Fibroblast of gingiva (primary cell): Measurements from ENCODE around the gene LTBP4.
"Not testable (repeated sequence)": the region's sequence is repeated elsewhere in the genome, so short reads cannot be mapped to it uniquely, and the experiment has no call there.

Experiments
- DNase-seq: peaks from one replicate; pipeline ENCODE4 v3.0.0-alpha.2; 2011; ENCODE audit warnings: low read depth

The LTBP4 gene, protein sequence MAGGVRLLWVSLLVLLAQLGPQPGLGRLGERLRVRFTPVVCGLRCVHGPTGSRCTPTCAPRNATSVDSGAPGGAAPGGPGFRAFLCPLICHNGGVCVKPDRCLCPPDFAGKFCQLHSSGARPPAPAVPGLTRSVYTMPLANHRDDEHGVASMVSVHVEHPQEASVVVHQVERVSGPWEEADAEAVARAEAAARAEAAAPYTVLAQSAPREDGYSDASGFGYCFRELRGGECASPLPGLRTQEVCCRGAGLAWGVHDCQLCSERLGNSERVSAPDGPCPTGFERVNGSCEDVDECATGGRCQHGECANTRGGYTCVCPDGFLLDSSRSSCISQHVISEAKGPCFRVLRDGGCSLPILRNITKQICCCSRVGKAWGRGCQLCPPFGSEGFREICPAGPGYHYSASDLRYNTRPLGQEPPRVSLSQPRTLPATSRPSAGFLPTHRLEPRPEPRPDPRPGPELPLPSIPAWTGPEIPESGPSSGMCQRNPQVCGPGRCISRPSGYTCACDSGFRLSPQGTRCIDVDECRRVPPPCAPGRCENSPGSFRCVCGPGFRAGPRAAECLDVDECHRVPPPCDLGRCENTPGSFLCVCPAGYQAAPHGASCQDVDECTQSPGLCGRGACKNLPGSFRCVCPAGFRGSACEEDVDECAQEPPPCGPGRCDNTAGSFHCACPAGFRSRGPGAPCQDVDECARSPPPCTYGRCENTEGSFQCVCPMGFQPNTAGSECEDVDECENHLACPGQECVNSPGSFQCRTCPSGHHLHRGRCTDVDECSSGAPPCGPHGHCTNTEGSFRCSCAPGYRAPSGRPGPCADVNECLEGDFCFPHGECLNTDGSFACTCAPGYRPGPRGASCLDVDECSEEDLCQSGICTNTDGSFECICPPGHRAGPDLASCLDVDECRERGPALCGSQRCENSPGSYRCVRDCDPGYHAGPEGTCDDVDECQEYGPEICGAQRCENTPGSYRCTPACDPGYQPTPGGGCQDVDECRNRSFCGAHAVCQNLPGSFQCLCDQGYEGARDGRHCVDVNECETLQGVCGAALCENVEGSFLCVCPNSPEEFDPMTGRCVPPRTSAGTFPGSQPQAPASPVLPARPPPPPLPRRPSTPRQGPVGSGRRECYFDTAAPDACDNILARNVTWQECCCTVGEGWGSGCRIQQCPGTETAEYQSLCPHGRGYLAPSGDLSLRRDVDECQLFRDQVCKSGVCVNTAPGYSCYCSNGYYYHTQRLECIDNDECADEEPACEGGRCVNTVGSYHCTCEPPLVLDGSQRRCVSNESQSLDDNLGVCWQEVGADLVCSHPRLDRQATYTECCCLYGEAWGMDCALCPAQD (N-terminal part only)

DNA sequence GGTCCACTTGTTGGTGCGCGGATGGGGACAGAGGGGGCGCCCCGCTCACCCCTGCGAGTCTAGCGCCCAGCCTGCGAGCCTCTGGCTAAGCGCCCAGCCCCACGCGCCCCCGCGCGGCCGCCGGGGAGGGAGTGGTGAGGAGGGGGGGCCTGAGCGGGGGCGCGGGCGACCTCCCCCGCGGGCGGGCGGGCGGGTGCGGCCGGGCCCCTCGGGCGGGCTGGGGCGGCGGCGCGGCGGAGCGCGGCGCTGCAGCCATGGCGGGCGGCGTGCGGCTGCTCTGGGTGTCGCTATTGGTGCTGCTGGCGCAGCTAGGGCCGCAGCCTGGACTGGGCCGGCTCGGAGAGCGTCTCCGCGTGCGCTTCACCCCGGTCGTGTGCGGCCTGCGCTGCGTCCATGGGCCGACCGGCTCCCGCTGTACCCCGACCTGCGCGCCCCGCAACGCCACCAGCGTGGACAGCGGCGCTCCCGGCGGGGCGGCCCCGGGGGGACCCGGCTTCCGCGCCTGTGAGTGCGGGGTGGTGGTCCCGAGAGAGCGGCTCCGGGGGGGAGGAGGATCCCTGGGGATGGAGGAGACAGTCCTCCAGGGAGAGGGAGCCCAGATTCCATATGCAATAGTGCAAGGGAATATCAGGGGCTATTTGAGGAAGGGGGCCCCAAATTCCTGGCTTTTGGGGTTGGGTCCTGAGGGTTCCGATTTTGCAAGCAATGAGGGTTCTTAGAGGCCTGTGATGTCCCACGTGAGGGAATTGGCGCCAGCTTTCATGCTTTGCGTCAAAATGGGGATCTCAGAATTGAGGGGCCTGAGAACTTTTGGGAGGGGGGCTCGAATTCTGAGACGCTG, at the start of gene LTBP4:
Gene LTBP4, plus strand, starts transcription at position 236 of the 841 bp plus-strand sequence. Its CDS starts 19 bp downstream, at position 255.
- no peak for DNase-seq

- no peak for DNase-seq
Measured at GRCh38 chr19:40552848-40553247, 48.3 kb upstream of the LTBP4 start.

DNA sequence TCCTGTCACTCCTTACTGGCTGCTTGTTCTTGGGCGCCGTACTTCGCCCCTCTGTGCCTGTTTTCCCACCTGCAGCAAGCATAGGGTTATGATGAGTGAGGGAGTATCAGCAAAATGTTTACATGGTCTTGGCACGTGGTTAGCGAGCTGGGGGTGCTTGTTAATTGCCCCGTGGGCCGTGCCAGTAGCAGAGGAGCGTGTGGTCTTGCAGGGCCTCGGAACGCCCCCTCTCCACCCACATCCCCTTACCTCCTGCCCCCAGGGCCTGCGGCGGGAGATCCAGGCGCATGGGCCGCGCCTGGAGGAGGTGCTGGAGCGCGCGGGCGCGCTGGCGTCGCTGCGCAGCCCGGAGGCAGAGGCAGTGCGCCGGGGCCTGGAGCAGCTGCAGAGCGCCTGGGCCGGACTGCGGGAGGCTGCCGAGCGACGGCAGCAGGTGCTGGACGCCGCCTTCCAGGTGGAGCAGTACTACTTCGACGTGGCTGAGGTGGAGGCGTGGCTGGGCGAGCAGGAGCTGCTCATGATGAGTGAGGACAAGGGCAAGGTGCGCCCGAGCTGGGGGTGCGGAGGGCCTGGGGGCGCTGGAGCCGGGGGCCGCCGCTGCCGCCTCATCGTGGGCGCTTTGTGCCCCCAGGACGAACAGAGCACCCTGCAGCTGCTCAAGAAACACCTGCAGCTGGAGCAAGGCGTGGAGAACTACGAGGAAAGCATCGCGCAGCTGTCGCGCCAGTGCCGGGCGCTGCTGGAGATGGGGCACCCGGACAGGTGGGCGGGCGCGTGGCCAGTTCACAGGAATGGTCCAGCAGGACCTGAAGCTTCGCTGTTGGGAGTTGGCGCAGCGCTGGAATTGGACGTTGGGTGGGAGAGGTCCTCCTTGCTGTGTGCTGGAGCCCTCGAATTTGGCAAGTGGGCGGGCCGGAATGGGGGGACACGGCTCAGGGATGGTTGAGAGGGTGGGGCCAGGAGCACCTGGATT, 47.0 kb upstream of the LTBP4 start:
- DNase-seq, result no peak

- DNase-seq, result no peak
Measured at GRCh38 chr19:40555978-40556689, 45.0 kb upstream of the LTBP4 start.

- no peak for DNase-seq
Measured at GRCh38 chr19:40556953-40557530, 44.1 kb upstream of the LTBP4 start.

DNA sequence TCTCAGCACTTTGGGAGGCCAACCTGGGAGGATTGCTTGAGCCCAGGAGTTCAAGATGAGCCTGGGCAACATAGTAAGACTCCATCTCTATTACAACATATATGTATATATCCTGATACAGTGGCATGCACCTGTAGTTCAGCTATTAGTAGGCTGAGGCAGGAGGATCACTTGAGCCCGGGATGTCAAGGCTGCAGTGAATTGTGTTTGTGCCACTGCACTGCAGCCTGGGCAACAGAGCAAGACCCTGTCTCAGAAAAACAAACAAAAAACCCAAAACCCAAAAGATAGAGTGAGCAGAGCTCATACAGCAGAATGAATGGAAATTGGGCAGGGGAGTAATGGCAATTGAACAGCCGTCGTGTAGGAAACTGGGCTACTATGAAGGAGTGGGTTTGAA, 41.8 kb upstream of the LTBP4 start:
- no peak for DNase-seq

GRCh38 chr19:40560092-40560507, 41.1 kb upstream of the LTBP4 start:
- no peak for DNase-seq

- DNase-seq, result no peak
Measured at GRCh38 chr19:40561947-40562346, 39.2 kb upstream of the LTBP4 start.

GRCh38 chr19:40564535-40564934, 36.6 kb upstream of the LTBP4 start:
- DNase-seq, result not testable (repeated sequence)

DNA sequence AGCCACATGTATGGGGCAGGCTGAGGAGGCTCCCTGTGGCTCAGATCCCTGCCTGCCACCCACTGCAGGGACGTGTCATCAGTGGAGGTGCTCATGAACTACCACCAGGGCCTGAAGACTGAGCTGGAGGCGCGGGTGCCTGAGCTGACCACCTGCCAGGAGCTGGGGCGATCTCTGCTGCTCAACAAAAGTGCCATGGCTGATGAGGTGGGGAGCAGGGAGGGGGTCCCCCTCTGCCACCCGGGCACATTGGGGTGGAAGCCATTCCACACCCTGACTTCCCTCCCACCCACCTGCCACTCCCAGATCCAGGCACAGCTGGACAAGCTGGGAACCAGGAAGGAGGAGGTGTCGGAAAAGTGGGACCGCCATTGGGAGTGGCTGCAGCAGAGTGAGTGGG, 35.8 kb upstream of the LTBP4 start:
- no peak for DNase-seq

DNA sequence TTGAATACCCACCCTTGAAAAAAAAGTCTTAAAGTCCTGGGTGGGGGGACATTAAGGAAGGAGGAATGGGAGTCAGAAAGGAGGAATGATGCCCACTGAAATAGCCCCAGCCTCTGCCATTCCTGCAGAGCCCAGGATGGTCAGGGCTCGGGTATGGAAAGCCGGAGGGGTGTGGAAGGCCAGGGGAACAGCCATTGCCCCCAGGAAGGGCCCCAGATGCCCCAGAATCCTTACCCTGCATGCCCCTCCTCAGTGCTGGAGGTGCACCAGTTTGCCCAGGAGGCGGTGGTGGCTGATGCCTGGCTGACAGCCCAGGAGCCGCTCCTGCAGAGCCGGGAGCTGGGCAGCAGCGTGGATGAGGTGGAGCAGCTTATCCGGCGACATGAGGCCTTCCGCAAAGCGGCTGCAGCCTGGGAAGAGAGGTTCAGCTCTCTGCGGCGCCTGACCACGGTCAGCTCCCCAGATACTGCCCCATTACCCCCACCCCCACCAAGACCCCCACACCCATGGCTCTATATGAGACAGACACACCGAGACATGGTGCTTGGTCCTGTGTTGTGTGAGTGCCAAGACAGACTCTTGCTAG, 35.2 kb upstream of the LTBP4 start:
- DNase-seq, result no peak

- DNase-seq, result no peak
Measured at GRCh38 chr19:40567040-40567749, 34.0 kb upstream of the LTBP4 start.

GRCh38 chr19:40567750-40568494, 33.2 kb upstream of the LTBP4 start:
- no peak for DNase-seq

- peak; percentile 98 for DNase-seq
Measured at GRCh38 chr19:40570313-40571004, 30.7 kb upstream of the LTBP4 start.

- no peak for DNase-seq
Measured at GRCh38 chr19:40571005-40571318, 30.2 kb upstream of the LTBP4 start.

GRCh38 chr19:40571831-40572495, 29.2 kb upstream of the LTBP4 start:
- no peak for DNase-seq
